Ureter (tissue), 1 donor: ENCODE measurements around the gene KCTD13. TPM values are rescaled to one million over a fixed set of nuclear protein-coding genes. Genes with fewer than 3 reads are reported as not detected.
"Not testable (repeated sequence)": the region's sequence is repeated elsewhere in the genome, so short reads cannot be mapped to it uniquely, and the experiment has no call there.

Experiments
- DNase-seq: peaks from one replicate; pipeline ENCODE4 v3.0.0-alpha.2; 2020; ENCODE audit warnings: low spot score
- total RNA-seq: library from RNA; stranded (reverse); gene quantifications from one replicate; pipeline ENCODE4 v1.2.4, GENCODE V29; 2023
- donor health status: DM: yes; HTN: yes; CAD: no.

Gene KCTD13
- total RNA-seq, 1 donor from 2014 or later, result 33.6 TPM

GRCh38 chr16:29878172-29878571 is 47.9 kb downstream of the KCTD13 start:
- DNase-seq, result no peak

DNA sequence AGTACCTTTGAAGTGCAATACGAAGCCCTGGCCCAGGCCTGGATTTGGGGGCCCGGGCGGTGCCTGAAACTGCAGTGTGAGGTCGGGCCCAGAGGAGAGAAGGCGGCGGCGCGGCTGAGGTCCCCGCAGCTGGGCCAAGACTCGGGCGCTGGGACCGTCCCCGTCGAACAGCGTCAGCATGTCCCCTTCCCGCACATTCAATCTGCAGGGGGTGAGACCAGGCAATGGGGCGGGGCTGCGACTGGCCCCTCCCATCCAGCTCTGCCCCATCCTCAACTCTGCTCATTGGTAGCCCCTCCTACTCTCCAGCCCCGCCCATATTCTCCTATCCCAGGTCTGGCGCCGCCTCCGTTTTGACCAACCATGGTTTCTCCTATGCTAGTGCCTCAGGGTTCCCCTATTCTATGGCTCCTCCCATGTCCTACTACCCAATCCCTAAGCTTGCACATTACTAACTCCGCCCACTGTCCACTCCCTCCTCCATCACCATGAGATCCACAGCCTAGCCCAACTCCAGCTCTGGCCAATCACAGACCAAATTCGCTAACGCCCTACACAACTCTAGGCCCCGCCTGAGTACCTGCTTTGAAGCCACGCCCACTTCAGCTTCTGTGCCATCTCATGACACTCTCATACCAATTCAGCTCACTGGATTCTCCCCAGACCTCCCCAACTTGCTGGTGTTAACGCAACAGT is 48.6 kb downstream of the KCTD13 start:
- DNase-seq, result no peak

- DNase-seq, result no peak
These were observed 49.3 kb downstream of the KCTD13 start for GRCh38 chr16:29876594-29877249.

DNA sequence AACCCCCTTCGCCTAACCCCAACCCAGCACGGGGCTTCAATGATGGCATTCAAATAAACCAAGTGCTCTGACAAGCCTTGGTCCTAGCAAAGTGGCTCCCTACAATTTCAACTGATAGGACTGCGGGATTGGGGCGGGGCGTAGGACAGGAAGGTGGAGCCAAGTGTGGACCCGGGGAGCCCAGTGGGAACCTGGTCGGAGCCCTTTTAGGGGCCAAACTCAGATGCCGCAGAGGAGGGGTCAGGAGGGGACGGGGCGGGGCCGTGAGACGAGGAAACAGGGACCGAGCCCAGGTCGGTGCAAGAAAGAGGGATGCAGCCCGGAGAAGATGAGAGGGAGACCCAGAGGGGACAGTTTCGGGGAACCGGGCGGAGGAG is 49.8 kb downstream of the KCTD13 start:
- no peak for DNase-seq

GRCh38 chr16:29875206-29875605 is 50.8 kb downstream of the KCTD13 start:
- no peak for DNase-seq

- no peak for DNase-seq
These were observed 52.7 kb downstream of the KCTD13 start for GRCh38 chr16:29873319-29873718.

DNA sequence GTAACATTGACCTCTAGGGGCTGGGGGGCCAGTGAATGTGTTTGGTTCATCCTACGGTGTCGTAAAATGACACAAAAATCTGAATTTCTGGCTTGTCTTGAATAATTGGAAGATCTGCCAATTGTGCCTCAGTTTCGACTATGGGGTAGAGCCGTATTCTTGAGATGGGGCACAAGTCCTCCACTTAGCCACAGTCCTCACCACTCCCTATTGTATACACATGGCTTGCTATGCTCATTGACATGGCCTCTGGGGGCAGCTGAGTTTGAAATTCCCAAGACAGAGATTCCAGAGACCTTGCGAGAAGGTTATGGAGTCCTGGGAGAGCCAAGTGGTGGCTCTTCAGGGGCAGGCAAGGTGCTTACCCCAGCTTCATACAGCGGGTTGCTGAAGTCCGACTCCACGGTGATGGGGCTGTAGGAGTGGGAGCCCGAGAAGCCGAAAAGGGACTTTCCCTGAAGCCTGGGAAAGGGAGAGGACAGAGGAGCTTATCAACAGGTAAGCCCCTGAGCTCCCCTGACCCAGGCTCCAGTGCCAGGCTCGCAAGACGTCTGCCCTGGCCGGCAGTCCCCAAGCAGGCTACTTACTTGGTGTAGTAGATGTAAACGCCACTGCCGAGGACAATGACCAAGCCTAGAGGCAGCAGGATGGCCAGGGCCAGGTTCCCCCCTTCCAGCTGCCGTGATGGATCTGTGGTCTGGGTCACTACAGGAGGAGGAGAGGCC is 54.0 kb downstream of the KCTD13 start:
- DNase-seq, result no peak

GRCh38 chr16:29869067-29869466 is 57.0 kb downstream of the KCTD13 start:
- not testable (repeated sequence) for DNase-seq

DNA sequence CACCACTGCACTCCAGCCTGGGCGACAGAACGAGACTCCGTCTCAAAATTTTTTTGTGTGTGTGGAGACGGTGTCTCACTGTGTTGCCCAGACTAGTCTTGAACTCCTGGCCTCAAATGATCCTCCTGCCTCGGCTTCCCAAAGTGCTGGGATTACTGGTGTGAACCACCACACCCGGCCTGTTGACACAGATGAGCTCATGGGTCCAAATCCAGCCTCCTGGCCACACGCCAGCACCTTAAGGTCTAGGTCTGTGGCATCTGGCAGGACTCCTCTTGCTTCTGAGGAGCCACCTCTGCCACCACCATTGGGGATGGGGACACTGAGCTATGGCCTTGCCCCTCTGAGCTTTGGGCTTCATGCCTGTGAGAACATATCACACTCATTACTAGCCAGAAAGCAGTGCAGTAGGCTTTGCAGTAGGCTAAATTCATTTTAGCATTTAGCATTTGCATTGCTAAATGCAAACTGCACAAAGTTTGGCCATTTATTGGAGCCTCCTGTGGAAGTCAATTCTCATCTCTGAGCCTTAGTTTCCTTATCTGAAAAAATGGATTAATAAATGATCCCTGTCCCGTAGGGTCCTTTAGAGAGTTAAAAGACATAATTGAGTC is 57.5 kb downstream of the KCTD13 start:
- no peak for DNase-seq

GRCh38 chr16:29864205-29864604 is 61.8 kb downstream of the KCTD13 start:
- no peak for DNase-seq

GRCh38 chr16:29863669-29863984 is 62.4 kb downstream of the KCTD13 start:
- no peak for DNase-seq

DNA sequence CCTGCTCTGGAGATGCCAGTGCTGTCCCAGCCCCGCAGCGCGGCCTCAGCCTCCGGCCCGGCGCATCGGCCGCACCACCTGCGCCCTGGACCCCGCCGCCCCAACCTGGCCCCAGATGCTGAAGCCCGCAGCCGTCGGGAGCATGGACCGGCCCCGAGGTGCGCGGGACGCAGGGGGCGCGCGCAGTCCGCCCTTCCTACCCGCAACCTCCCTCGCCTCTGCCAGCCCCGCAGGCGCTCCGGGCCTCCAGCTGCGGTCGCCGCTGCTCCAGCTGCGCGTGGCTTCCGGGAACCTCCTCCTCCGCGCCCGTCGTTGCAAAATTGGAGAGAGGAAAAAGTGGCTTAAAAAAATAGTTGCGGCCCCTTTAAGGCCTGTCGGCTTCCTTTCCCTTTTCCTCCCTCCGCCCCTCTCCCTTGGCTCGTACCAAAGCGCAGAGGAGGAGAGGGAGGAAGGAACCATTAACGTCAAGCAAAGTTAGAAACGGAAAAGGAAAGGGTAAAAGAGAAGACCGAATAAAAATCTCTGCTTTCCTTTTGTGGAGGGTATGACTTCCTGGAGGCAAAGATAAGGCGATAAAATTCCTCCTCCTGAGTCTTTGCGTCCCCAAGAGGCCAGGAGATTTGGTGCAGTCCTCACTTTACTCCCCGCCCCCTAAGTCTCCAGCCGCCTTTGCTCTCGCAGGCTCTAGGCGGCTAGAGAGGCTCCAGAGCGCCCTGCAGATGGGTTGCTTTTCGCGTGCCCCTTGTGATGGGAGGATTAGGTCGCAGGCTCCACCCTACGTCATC is 63.0 kb downstream of the KCTD13 start, which contains the start of gene CDIPT:
Gene CDIPT, minus strand, starts transcription at position 343 of the 785 bp plus-strand sequence. CDS start 369 bp downstream, outside the sequence.
- peak; percentile 94 for DNase-seq

GRCh38 chr16:29862383-29862883 is 63.6 kb downstream of the KCTD13 start:
- no peak for DNase-seq

DNA sequence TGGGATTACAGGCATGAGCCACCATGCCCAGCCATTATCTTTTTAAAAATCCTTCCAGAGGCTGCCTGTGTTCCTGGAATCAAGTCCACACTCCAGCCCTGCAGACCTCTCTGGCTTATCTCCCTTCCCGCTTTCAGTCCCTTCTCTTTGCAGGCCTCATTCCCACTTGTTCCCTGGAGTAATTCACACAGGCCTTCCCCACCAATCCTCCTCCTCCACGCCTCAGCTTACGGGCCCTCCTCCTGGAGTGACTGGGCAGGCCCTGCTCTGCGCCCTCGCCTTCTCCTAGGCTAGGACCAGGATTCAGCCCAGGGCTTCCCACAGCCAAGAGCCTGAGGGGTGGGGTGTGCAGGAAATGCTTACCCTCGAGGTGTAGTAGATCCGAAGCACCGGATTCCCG is 65.8 kb downstream of the KCTD13 start:
- no peak for DNase-seq

- DNase-seq, result no peak
These were observed 67.1 kb downstream of the KCTD13 start for GRCh38 chr16:29858974-29859373.

- DNase-seq, result no peak
These were observed 67.7 kb downstream of the KCTD13 start for GRCh38 chr16:29858149-29858849.

- DNase-seq, result no peak
These were observed 68.8 kb downstream of the KCTD13 start for GRCh38 chr16:29857133-29857760.
